PC-3 (cell line): ENCODE results near the gene TCEAL1.

Experiments used
- EZH2 ChIP-seq: fragments of 300-600 bp; sonication (generic); IDR thresholded peaks from one replicate; pipeline ENCODE4 v1.6.1; 2017; ENCODE audit warnings: antibody characterized with exemption, mild to moderate bottlenecking, low read length; ENCODE audit not compliant: unreplicated experiment
- EZH2phosphoT487 ChIP-seq: fragments of 300-600 bp; sonication (generic); IDR thresholded peaks from 2 replicates; pipeline ENCODE4 v1.6.1; 2018; ENCODE audit warnings: mild to moderate bottlenecking, antibody characterized with exemption, low read length, borderline replicate concordance
- TF ChIP-seq, protein P1 (sequence below): fragments of 300-600 bp; sonication (generic); conservative IDR thresholded peaks from 2 replicates; pipeline ENCODE4 v1.5.1; 2017; ENCODE audit warnings: antibody characterized with exemption, low read depth, mild to moderate bottlenecking, low read length

GRCh38 chrX:103629318-103630170 is 769 bp downstream of the TCEAL1 start:
- TF ChIP-seq EZH2: no peak
- TF ChIP-seq, protein P1, sequence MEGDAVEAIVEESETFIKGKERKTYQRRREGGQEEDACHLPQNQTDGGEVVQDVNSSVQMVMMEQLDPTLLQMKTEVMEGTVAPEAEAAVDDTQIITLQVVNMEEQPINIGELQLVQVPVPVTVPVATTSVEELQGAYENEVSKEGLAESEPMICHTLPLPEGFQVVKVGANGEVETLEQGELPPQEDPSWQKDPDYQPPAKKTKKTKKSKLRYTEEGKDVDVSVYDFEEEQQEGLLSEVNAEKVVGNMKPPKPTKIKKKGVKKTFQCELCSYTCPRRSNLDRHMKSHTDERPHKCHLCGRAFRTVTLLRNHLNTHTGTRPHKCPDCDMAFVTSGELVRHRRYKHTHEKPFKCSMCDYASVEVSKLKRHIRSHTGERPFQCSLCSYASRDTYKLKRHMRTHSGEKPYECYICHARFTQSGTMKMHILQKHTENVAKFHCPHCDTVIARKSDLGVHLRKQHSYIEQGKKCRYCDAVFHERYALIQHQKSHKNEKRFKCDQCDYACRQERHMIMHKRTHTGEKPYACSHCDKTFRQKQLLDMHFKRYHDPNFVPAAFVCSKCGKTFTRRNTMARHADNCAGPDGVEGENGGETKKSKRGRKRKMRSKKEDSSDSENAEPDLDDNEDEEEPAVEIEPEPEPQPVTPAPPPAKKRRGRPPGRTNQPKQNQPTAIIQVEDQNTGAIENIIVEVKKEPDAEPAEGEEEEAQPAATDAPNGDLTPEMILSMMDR: peak; percentile 92
- TF ChIP-seq EZH2phosphoT487: no peak
